ENCODE data around the gene NOS1.

Gene NOS1

DNA sequence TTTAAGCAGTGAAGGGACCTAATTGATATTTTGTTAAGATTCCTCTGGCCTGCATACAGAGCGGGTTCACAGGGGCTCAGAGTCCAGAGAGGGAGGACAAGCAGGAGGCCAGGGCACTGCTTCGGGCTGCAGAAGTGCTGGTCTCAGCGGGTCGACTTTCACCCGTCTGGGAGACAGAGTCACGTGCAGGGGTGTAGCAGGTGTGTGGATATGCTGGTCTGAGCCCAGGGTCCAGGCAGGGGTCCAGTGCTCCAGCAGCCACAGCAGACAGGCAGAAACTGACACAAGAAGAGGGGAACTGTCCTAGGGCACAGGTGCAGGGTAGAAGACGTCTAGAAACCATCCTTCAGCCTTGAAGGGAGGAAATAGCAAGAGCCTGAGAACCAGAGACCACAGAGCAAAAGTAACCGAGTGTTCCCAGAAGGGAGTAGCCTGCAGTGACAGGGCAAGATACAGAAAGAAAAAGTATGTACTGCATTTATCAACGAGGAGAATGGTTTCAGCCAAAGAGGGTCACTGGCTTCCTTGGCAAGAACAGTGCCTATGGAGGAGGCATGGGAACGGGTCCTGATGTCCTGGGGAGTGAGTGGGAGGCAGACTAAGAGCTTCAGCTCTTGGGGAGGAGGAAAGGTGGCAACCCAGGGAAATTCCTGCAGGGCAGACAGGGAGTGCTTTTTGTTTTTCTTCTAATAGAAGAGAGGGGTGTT lies 199.8 kb downstream of the NOS1 start:
- no peaks in the 10 kb centered on the region for H3K27me3 ChIP-seq (ENCODE audit: insufficient read depth, low read length)
- no peaks in the 10 kb centered on the region for H3K79me2 ChIP-seq (ENCODE audit: control insufficient read depth, insufficient read depth, low read length, unreplicated experiment)
- no peak overlapping the region for H2AFZ ChIP-seq (ENCODE audit: low read length, unreplicated experiment)
- no peak overlapping the region for H3K4me3 ChIP-seq (ENCODE audit: low read depth, low read length)
- H3K4me1 ChIP-seq (ENCODE audit: control insufficient read depth, insufficient read depth, low read length, unreplicated experiment) = no peaks in the 10 kb centered on the region
- no peak overlapping the region for H3K27ac ChIP-seq (ENCODE audit: low read depth, low read length)
- H3K36me3 ChIP-seq (ENCODE audit: insufficient read depth, low read length) = peaks cover 12% of the 10 kb centered on the region

DNA sequence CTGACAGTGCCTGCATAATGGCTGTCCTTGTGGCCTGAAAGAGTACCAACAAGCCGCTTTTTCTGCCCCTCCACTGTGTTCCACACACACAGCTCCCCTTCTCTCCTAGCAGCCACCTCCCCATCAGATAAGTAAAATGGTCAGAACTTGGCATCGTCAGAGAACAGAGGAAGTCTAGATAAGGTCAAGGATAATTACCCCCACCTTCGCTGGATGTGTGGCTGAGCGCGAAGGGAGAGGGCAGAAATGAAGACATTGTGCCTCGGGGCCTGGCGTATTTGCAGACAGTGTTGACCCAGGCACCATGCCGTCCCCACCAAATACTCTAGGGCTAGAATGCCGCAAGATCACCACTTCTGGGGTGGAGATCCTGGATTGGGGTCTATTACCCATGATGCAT lies 201.8 kb downstream of the NOS1 start:
- no peaks in the 10 kb centered on the region for H3K79me2 ChIP-seq (ENCODE audit: control insufficient read depth, insufficient read depth, low read length, unreplicated experiment)
- H2AFZ ChIP-seq (ENCODE audit: low read length, unreplicated experiment) = no peak overlapping the region
- no peaks in the 10 kb centered on the region for H3K4me1 ChIP-seq (ENCODE audit: control insufficient read depth, insufficient read depth, low read length, unreplicated experiment)
- H3K4me3 ChIP-seq (ENCODE audit: low read depth, low read length) = no peak overlapping the region
- no peak overlapping the region for H3K27ac ChIP-seq (ENCODE audit: low read depth, low read length)
- H3K36me3 ChIP-seq (ENCODE audit: insufficient read depth, low read length) = peaks cover 9% of the 10 kb centered on the region
- H3K27me3 ChIP-seq (ENCODE audit: insufficient read depth, low read length) = no peaks in the 10 kb centered on the region

DNA sequence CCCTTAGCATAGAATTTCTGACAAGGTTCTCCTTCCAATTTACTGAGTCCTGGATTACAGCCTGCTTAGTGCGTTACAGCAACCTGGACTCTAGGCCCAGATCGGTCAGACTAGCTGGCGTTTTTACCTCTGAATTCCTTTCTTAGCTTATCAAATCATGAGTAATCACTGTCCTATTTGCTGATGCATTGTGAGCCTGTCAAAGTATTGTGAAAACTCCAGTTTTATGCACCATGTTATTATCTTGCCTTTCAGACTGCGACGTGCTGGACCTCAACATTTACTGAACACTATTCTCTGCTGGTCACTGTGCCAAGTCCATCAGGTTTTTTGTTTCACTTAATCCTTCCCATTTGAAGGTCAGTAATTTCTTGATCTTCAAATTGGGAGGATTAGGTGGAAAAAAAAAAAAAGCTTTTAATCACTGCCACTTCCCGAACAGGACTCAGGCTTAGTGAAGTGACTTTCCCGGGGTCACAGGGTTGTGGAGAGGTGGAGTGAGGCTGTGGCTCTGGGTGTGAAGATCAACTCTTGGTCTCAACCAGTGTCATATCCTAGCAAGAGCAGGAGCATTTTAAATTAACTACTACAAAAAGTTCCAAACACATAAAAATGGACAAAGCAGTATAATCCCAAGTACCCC lies 202.4 kb downstream of the NOS1 start:
- Histone ChIP-seq H3K79me2 (ENCODE audit: control insufficient read depth, insufficient read depth, low read length, unreplicated experiment) (no peaks in the 10 kb centered on the region), H3K27ac (ENCODE audit: low read depth, low read length) (no peak overlapping the region), H3K36me3 (ENCODE audit: insufficient read depth, low read length) (peaks cover 9% of the 10 kb centered on the region)

More for the DNA sequence above, 202.4 kb downstream of the NOS1 start:
- Histone ChIP-seq H3K4me1 (ENCODE audit: control insufficient read depth, insufficient read depth, low read length, unreplicated experiment) (no peaks in the 10 kb centered on the region), H2AFZ (ENCODE audit: low read length, unreplicated experiment) (no peak overlapping the region), H3K4me3 (ENCODE audit: low read depth, low read length) (no peak overlapping the region), H3K27me3 (ENCODE audit: insufficient read depth, low read length) (no peaks in the 10 kb centered on the region)
